ENCODE data around the gene TOMM40L.

DNA sequence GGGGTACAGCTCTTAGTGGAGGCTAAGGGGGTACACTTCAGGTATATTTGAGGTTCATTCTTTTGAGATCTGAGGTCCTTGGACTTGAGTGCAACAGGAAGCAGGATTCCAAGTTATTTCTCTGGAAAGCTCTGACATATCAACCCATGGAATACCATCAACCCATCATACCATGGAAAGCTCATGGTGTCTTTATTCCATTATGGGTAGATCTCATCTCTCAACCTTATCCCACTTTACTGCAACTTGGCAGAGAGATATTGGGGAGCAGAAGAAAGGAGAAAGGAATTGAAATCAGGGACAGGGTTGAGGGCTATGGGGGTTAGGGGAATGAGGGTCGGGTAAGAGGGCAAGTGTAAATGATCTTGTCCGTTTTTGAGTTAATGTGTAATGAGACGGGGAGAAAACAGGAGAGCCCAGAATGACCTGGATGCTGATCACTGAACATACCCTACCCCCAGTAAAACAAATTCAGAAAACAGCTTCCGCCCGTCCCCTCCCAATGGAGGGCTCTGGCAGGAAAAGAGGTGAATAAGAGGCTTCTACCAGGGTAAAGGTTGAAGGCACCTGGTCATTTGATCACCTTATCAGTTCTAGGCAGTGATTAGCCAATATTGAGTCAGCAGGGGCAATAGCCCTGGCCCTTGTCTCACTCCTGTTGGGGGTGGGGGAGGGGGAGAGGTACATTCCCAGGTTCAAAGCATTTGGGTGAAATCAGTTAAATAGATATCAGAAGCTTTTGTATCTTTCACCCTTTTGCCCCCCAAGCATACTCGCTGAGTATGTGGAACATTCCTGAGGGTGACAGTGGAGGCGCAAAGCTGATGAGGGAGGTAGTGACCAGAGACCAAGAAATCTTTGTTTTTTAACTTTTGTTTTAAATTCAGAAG lies 1.8 kb upstream of the TOMM40L start:
- TF ChIP-seq CTCF (IDR thresholded peaks at IDR 0.05) = no peak
- no peak for TF ChIP-seq POLR2AphosphoS5 (IDR thresholded peaks at IDR 0.05; ENCODE audit: low read depth, low read length)

Data from Panc1 (cell line).